OCI-LY3 (cell line): ENCODE data around the gene KLHL25.

Source experiments
- H2AFZ ChIP-seq: fragments of 200-600, 300-600 bp; shearing (Covaris generic); 2 replicates; pipeline ENCODE4 v1.6.0; 2014; ENCODE audit warnings: antibody characterized with exemption, low read depth, low read length
- H3K27ac ChIP-seq: fragments of 200-600, 300-600 bp; sonication (generic); 2 replicates; pipeline ENCODE4 v1.5.1; 2014; ENCODE audit warnings: mild to moderate bottlenecking, low read length, moderate library complexity, mixed read lengths
- H3K27me3 ChIP-seq: fragments of 200-600, 300-600 bp; sonication (generic); 2 replicates; pipeline ENCODE4 v1.6.1; 2014; ENCODE audit warnings: low read depth, low read length, mixed read lengths
- H3K36me3 ChIP-seq: fragments of 200-600, 300-600 bp; sonication (generic); replicated peaks from 2 replicates; pipeline ENCODE3; 2014; ENCODE audit warnings: low read depth, low read length, mixed read lengths
- H3K4me1 ChIP-seq: fragments of 300-600, 200-600 bp; sonication (generic); 2 replicates; pipeline ENCODE4 v1.6.1; 2014; ENCODE audit warnings: low read length, mixed read lengths
- H3K4me2 ChIP-seq: fragments of 200-600, 300-600 bp; sonication (generic); 2 replicates; pipeline ENCODE4 v1.6.1; 2014; ENCODE audit warnings: low read length, mixed read lengths
- H3K4me3 ChIP-seq: fragments of 300-600, 200-600 bp; sonication (generic); 2 replicates; pipeline ENCODE4 v1.5.1; 2014; ENCODE audit warnings: antibody characterized with exemption, mild to moderate bottlenecking, low read length, moderate library complexity
- H3K79me2 ChIP-seq: fragments of 300-600, 200-600 bp; shearing (Covaris generic); 2 replicates; pipeline ENCODE4 v1.6.1; 2014; ENCODE audit warnings: mild to moderate bottlenecking, low read length, mixed read lengths
- H3K9ac ChIP-seq: fragments of 300-600, 200-600 bp; shearing (Covaris generic); 2 replicates; pipeline ENCODE4 v1.6.0; 2014; ENCODE audit warnings: mild to moderate bottlenecking, low read length, moderate library complexity
- H3K9me3 ChIP-seq: fragments of 200-600, 300-600 bp; shearing (Covaris generic); 2 replicates; pipeline ENCODE4 v1.6.1; 2014; ENCODE audit warnings: low read length, mixed read lengths; ENCODE audit not compliant: insufficient read depth
- H4K20me1 ChIP-seq: fragments of 200-600, 300-600 bp; sonication (generic); 2 replicates; pipeline ENCODE4 v1.6.1; 2016; ENCODE audit warnings: low read length, mixed read lengths; ENCODE audit not compliant: insufficient read depth
- EZH2phosphoT487 ChIP-seq: fragments of 200-600 bp; shearing (Covaris generic); IDR thresholded peaks from 2 replicates; pipeline ENCODE4 v1.6.1; 2018; ENCODE audit warnings: antibody characterized with exemption, mixed run types, low read depth
- TF ChIP-seq, protein P1 (sequence below): fragments of 200-600, 300-600 bp; sonication (generic); IDR thresholded peaks from 2 replicates; pipeline ENCODE4 v1.5.1; 2014; ENCODE audit warnings: antibody characterized with exemption, low read length, low read depth

KLHL25 gene

DNA sequence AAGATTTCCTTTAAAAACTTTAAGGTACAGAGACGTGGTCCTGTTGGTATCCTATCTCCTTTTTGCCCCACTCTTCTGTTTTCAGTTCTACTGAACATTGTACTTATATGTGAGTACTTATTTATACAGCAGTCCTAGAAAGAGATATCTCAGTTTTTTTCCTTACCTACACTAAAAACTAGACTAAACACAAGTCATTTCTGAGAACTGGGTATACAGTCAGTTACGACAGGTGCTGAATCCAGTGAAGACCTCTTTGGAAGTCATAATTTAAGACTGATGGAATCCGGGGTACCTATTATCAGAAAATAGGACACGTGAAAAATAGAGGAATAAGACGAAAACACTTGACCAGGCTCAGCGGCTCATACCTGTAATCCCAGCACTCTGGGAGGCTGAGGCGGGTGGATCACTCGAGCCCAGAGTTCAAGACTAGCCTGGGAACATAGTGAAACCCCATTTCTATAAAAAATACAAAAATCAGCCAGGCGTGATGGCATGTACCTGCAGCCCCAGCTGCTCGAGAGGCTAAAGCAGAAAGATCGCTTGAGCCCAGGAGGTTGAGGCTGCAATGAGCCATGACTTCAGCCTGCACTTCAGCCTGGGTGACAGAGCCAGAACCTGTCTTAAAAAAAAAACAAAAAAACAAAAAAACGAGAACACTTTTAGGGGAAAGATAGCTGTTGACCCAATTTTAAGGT, 76.3 kb downstream of the KLHL25 start:
- H3K4me3 ChIP-seq, result no peak overlapping the region
- H4K20me1 ChIP-seq, result no peaks in the 10 kb centered on the region
- H3K9ac ChIP-seq, result no peak overlapping the region
- peaks cover 29% of the 10 kb centered on the region for H3K4me1 ChIP-seq
- 0 out of 2 replicates have a peak overlapping the region, but pooled peaks have one; percentile 1 for H3K27ac ChIP-seq
- TF ChIP-seq, protein P1, sequence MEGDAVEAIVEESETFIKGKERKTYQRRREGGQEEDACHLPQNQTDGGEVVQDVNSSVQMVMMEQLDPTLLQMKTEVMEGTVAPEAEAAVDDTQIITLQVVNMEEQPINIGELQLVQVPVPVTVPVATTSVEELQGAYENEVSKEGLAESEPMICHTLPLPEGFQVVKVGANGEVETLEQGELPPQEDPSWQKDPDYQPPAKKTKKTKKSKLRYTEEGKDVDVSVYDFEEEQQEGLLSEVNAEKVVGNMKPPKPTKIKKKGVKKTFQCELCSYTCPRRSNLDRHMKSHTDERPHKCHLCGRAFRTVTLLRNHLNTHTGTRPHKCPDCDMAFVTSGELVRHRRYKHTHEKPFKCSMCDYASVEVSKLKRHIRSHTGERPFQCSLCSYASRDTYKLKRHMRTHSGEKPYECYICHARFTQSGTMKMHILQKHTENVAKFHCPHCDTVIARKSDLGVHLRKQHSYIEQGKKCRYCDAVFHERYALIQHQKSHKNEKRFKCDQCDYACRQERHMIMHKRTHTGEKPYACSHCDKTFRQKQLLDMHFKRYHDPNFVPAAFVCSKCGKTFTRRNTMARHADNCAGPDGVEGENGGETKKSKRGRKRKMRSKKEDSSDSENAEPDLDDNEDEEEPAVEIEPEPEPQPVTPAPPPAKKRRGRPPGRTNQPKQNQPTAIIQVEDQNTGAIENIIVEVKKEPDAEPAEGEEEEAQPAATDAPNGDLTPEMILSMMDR, result no peak
- H3K9me3 ChIP-seq, result no peaks in the 10 kb centered on the region
- H2AFZ ChIP-seq, result no peak overlapping the region
- H3K4me2 ChIP-seq, result peak overlapping the region; percentile 23
- H3K79me2 ChIP-seq, result no peaks in the 10 kb centered on the region
- H3K27me3 ChIP-seq, result no peaks in the 10 kb centered on the region
- peaks cover 79% of the 10 kb centered on the region for H3K36me3 ChIP-seq

DNA sequence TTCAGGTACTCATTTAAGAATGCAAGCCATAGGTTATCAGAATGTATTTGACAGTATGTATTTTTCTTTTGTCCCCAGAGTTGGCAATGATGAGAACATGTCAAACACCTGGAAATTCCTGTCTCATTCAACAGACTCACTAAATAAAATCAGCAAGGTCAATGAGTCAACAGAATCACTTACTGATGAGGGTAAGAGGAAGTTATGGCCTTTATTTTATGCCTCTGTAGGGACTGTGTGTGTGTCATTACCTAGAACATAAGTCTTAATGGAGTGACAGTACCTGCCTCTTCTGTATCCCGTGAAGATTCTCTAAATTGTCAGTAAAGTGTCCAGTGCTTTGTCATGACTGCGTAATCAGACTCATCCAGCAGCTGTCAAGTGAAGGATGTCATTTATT, 77.5 kb downstream of the KLHL25 start:
- no peaks in the 10 kb centered on the region for H4K20me1 ChIP-seq
- H3K27me3 ChIP-seq, result no peaks in the 10 kb centered on the region
- H3K36me3 ChIP-seq, result peaks cover 77% of the 10 kb centered on the region
- no peaks in the 10 kb centered on the region for H3K79me2 ChIP-seq
- no peak overlapping the region for H3K27ac ChIP-seq
- H3K4me3 ChIP-seq, result no peak overlapping the region
- H3K4me1 ChIP-seq, result peaks cover 29% of the 10 kb centered on the region
- H3K9me3 ChIP-seq, result no peaks in the 10 kb centered on the region
- H3K4me2 ChIP-seq, result no peak overlapping the region
- H3K9ac ChIP-seq, result no peak overlapping the region
- no peak overlapping the region for H2AFZ ChIP-seq
- TF ChIP-seq, protein P1, result no peak
- TF ChIP-seq EZH2phosphoT487, result no peak

DNA sequence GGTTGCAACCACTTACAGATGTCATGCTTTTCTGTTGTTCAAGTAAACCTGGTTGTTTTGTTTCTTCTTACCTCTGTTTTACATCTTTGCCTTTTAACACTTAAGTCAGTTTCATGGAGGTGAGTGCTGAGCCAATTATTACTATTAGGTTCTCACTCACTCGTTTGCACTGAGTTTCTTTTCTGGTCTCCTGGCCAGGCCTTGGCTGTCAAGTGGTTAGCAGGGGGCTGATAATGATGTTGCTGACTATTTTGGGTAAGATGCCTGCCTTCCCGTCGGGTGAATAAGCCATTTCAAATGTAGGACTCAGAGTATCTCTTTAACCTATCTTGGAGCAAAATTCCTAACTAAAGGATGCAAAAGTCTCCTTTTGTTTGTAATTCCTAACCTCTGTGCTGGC, 78.5 kb downstream of the KLHL25 start:
- Histone ChIP-seq H3K4me1 (peaks cover 36% of the 10 kb centered on the region), H4K20me1 (no peaks in the 10 kb centered on the region), H3K9me3 (no peaks in the 10 kb centered on the region), H3K9ac (no peak overlapping the region), H3K36me3 (peaks cover 77% of the 10 kb centered on the region), H3K4me3 (no peak overlapping the region), H3K27me3 (no peaks in the 10 kb centered on the region), H3K4me2 (no peak overlapping the region), H2AFZ (no peak overlapping the region), H3K27ac (no peak overlapping the region), H3K79me2 (peaks cover 5% of the 10 kb centered on the region)
- TF ChIP-seq, protein P1, result no peak
- TF ChIP-seq EZH2phosphoT487, result no peak

DNA sequence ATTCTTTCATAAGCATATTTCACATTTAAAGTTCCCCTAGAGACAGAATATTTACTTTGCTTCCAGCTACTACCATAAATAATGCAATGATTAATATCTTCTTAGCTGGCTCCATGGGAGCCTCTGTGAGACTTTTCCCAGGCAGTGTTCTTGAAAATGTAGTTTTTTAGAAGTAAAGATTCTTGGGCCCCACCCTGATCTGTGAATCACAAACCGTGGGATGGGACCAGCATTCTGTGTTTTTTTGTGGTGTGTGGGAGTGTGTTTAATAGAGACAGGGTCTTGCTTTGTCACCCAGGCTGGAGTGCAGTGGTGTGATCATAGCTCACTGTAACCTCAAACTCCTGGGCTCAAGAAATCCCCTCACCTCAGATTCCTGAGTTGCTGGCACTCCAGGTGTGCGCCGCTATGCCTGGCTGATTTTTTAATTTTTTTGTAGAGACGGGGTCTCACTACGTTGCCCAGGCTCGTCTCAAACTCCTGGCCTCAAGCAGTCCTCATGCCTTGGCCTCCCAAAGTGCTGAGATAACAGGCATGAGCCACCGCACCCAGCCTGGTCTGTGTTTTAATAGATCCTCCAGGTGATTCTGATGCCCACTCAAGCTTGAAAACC, 83.0 kb downstream of the KLHL25 start:
- Histone ChIP-seq H3K9me3 (no peaks in the 10 kb centered on the region), H3K4me2 (peak overlapping the region; percentile 88; the same call in 1 of the 2 replicates), H3K27ac (peak overlapping the region; percentile 95), H3K4me1 (peaks cover 52% of the 10 kb centered on the region), H2AFZ (no peak overlapping the region), H3K36me3 (peaks cover 49% of the 10 kb centered on the region), H4K20me1 (no peaks in the 10 kb centered on the region), H3K9ac (no peak overlapping the region), H3K27me3 (no peaks in the 10 kb centered on the region), H3K4me3 (no peak overlapping the region), H3K79me2 (peaks cover 24% of the 10 kb centered on the region)
- TF ChIP-seq, protein P1, result no peak
- no peak for TF ChIP-seq EZH2phosphoT487
